Measurements from ENCODE around the gene KCNQ5. TPM values are rescaled to one million over a fixed set of nuclear protein-coding genes. Genes with fewer than 3 reads are reported as not detected.

KCNQ5 gene
- total RNA-seq, 4 donors from 2014 or later: 0.52 to 0.97 (median 0.59) TPM

DNA sequence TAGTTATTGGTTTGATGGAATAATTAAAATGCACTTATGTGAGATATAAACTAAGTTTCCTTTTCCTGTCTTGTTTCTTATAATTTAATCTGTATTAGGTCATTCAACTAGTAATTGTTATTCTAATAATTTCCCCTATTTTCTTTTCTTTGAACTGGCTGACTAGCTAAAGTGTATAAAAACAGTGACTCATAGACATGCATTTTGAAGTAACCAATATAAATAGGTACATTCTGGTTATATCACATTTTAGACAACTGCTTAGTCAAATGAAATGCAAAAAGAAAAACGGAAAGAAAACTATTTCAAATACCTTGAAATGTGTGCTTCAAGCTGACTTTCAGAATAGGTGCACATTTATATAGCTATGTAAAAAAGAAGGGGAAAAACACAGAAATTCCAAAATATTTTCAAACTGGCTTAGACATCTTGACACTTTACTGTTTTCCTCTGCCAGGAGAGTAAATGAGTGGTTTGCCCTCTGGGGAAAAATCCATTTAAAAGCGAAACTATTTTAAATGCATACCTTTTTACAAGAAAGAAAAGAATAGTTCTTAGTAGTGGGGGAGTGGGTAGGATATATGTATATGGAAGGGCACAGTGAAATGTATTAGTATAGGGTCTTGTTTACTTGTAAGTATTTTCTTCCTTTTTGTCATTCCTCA is 28.3 kb downstream of the KCNQ5 start:
- intact Hi-C loops (cut with DNase I; ENCODE audit: low total_unique reads): no loop called here
- no peak for DNase-seq (ENCODE audit: low spot score in 2 of 2)
- 35 to 42% methylated on average over 2 of the region's 2 CpGs for WGBS, 2 donors
- no peak overlapping the region for H3K4me3 ChIP-seq (ENCODE audit: low read depth, poor library complexity, severe bottlenecking)
- TF ChIP-seq, protein P1, sequence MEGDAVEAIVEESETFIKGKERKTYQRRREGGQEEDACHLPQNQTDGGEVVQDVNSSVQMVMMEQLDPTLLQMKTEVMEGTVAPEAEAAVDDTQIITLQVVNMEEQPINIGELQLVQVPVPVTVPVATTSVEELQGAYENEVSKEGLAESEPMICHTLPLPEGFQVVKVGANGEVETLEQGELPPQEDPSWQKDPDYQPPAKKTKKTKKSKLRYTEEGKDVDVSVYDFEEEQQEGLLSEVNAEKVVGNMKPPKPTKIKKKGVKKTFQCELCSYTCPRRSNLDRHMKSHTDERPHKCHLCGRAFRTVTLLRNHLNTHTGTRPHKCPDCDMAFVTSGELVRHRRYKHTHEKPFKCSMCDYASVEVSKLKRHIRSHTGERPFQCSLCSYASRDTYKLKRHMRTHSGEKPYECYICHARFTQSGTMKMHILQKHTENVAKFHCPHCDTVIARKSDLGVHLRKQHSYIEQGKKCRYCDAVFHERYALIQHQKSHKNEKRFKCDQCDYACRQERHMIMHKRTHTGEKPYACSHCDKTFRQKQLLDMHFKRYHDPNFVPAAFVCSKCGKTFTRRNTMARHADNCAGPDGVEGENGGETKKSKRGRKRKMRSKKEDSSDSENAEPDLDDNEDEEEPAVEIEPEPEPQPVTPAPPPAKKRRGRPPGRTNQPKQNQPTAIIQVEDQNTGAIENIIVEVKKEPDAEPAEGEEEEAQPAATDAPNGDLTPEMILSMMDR (IDR thresholded peaks at IDR 0.05): no peak
- TF ChIP-seq POLR2A (IDR thresholded peaks at IDR 0.05): no peak

GRCh38 chr6:72651174-72651573 is 29.3 kb downstream of the KCNQ5 start:
- H3K4me3 ChIP-seq (ENCODE audit: low read depth, poor library complexity, severe bottlenecking): no peak overlapping the region
- intact Hi-C loops (cut with DNase I; ENCODE audit: low total_unique reads): no loop called here
- no peak for TF ChIP-seq POLR2A (IDR thresholded peaks at IDR 0.05)
- TF ChIP-seq, protein P1 (IDR thresholded peaks at IDR 0.05): no peak
- WGBS, 2 donors: 76 to 79% methylated on average over 1 of the region's 1 CpG
- no peak for DNase-seq (ENCODE audit: low spot score in 2 of 2)

DNA sequence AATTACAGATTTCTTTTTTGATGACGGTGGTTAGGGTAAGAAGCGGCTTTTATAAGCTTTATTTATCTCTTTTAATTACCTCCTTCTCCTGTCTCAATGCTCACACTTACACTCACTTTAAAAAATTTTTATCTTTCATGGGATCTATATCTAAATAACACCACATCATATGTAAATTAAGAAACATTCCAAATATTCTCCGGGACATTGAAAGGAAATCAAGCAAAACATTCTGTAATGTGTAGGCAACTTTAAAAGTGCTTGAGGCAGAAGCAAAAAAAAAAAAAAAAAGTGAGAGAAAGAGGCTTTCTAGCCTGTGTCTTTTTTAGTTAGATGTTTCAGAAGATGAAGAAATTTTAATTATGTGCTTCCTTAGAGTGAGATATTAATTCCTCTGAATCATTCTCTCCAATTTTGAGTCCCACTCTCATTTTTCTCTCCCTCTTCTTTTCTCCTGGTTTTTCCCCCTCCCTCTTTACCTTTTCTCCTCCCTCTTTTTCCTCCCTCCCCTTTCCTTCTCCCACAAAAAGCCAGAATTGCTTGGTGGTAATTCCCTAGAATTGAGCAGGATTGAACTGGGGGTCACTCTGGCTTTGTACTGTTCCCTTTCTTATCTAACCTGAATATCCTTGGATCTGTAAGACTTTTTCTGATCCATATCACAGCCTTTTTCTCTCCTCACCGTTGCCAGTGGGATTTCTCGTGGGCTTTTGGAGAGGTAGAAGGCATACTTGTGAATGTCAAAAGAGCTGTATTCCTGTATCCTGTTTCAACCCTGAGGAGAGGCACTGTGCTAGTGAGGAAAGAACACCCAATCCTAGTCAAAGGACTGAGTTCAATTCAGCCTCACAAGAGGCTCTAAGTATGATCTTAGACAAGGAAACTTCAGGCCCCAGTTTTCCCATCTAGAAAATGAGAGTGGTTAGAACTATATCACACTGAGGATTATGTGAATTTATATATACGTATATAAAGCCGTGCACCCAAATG is 30.4 kb downstream of the KCNQ5 start:
- TF ChIP-seq, protein P1 (IDR thresholded peaks at IDR 0.05): no peak
- no peak for TF ChIP-seq POLR2A (IDR thresholded peaks at IDR 0.05)
- DNase-seq (ENCODE audit: low spot score in 2 of 2): no peak
- 73 to 77% methylated on average over 7 of the region's 7 CpGs for WGBS, 2 donors
- intact Hi-C loops (cut with DNase I; ENCODE audit: low total_unique reads): no loop called here
- H3K4me3 ChIP-seq (ENCODE audit: low read depth, poor library complexity, severe bottlenecking): no peak overlapping the region

DNA sequence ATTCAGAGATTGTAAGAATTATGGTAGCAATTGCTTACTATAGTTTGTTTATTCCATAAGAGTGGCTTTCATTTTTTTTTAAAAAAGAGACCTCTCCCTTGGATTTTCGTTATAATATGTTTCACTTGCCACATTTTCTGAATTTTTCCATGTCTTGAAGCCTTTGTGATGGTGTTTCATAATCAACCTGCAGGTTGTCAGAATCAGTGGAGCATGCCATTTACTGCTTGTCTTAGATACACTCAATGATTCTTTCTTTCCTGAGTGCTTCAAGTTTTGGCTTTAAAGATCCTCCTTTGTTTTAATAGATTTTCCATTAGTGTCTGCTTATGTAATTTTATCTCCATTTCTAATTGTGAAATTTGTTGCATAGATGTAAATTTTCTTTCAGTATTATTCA is 31.2 kb downstream of the KCNQ5 start:
- intact Hi-C loops (cut with DNase I; ENCODE audit: low total_unique reads): no loop called here
- TF ChIP-seq, protein P1 (IDR thresholded peaks at IDR 0.05): no peak
- no peak for TF ChIP-seq POLR2A (IDR thresholded peaks at IDR 0.05)
- no peak for DNase-seq (ENCODE audit: low spot score in 2 of 2)
- H3K4me3 ChIP-seq (ENCODE audit: low read depth, poor library complexity, severe bottlenecking): no peak overlapping the region
- WGBS, 2 donors: 64 to 83% methylated on average over 1 of the region's 1 CpG

GRCh38 chr6:72654071-72654621 is 32.3 kb downstream of the KCNQ5 start:
- no peak overlapping the region for H3K4me3 ChIP-seq (ENCODE audit: low read depth, poor library complexity, severe bottlenecking)
- no peak for TF ChIP-seq POLR2A (IDR thresholded peaks at IDR 0.05)
- TF ChIP-seq, protein P1 (IDR thresholded peaks at IDR 0.05): no peak
- intact Hi-C loops (cut with DNase I; ENCODE audit: low total_unique reads): no loop called here
- no peak for DNase-seq (ENCODE audit: low spot score in 2 of 2)
- 88 to 93% methylated on average over 2 of the region's 2 CpGs for WGBS, 2 donors
